DND-41 (cell line): ENCODE measurements around the gene CRHR2.

Experiments used
- ATAC-seq: fragments of 200-7000 bp; cut with Tn5 transposase; 3 replicates; pipeline ENCODE4 v1.9.1; 2021; ENCODE audit warnings: low read depth; ENCODE audit not compliant: insufficient read depth
- DNase-seq: peaks from one replicate; pipeline ENCODE4 v3.0.0-alpha.2; 2020
- H2AFZ ChIP-seq: 2 replicates; pipeline ENCODE4 v1.6.0; 2012; ENCODE audit warnings: low read depth, low read length
- H3K27ac ChIP-seq: 2 replicates; pipeline ENCODE4 v1.5.1; 2012; ENCODE audit warnings: low read length, inconsistent platforms
- H3K27me3 ChIP-seq: fragments of 200-600 bp; sonication (generic); 2 replicates; pipeline ENCODE4 v1.6.0; 2012; ENCODE audit warnings: low read length, mild to moderate bottlenecking, inconsistent platforms; ENCODE audit not compliant: insufficient read depth, poor library complexity
- H3K36me3 ChIP-seq: 2 replicates; pipeline ENCODE4 v1.5.1; 2012; ENCODE audit warnings: low read length, inconsistent platforms; ENCODE audit not compliant: insufficient read depth
- H3K4me1 ChIP-seq: 2 replicates; pipeline ENCODE4 v1.5.1; 2012; ENCODE audit warnings: mild to moderate bottlenecking, low read length; ENCODE audit not compliant: insufficient read depth
- H3K4me2 ChIP-seq: 2 replicates; pipeline ENCODE4 v1.6.0; 2012; ENCODE audit warnings: mild to moderate bottlenecking, moderate library complexity, low read length, inconsistent platforms; ENCODE audit not compliant: insufficient read depth
- H3K4me3 ChIP-seq, 2 experiments: fragments of 200-600 bp in 1 of 2; shearing (Covaris generic) in 1 of 2; 2 replicates each; pipeline ENCODE4 v1.5.1; 2012 to 2016; ENCODE audit warnings: inconsistent platforms in 2 of 2, low read length in 2 of 2, mild to moderate bottlenecking in 2 of 2, low read depth in 1 of 2, moderate library complexity in 1 of 2
- H3K79me2 ChIP-seq: 2 replicates; pipeline ENCODE4 v1.6.0; 2012; ENCODE audit warnings: low read length, inconsistent platforms; ENCODE audit not compliant: insufficient read depth
- H3K9ac ChIP-seq: 2 replicates; pipeline ENCODE4 v1.6.0; 2012; ENCODE audit warnings: low read depth, mild to moderate bottlenecking, inconsistent platforms, low read length, moderate library complexity
- H3K9me3 ChIP-seq: 2 replicates; pipeline ENCODE4 v1.5.1; 2012; ENCODE audit warnings: low read length, moderate library complexity, mild to moderate bottlenecking, inconsistent platforms; ENCODE audit not compliant: insufficient read depth, severe bottlenecking
- H4K20me1 ChIP-seq: 2 replicates; pipeline ENCODE4 v1.6.0; 2012; ENCODE audit warnings: low read length; ENCODE audit not compliant: insufficient read depth
- EZH2 ChIP-seq: IDR thresholded peaks from 3 replicates; pipeline ENCODE4 v1.6.1; 2012; ENCODE audit warnings: borderline replicate concordance, low read depth, mild to moderate bottlenecking, moderate library complexity, low read length, inconsistent platforms; ENCODE audit not compliant: severe bottlenecking
- TF ChIP-seq, protein P1 (sequence below): IDR thresholded peaks from 2 replicates; pipeline ENCODE4 v1.5.1; 2012; ENCODE audit warnings: borderline replicate concordance, low read length, moderate library complexity, mild to moderate bottlenecking; ENCODE audit not compliant: poor library complexity, severe bottlenecking; ENCODE audit errors: extremely low read depth

CRHR2 gene

GRCh38 chr7:30617359-30617758 lies 64.9 kb downstream of the CRHR2 start:
- H3K4me2 ChIP-seq = no peak overlapping the region
- peaks cover 40% of the 10 kb centered on the region for H4K20me1 ChIP-seq
- no peak overlapping the region for H3K4me3 ChIP-seq
- no peaks in the 10 kb centered on the region for H3K4me1 ChIP-seq
- peaks cover 98% of the 10 kb centered on the region for H3K36me3 ChIP-seq
- H3K27ac ChIP-seq = no peak overlapping the region
- DNase-seq = no peak
- TF ChIP-seq, protein P1, sequence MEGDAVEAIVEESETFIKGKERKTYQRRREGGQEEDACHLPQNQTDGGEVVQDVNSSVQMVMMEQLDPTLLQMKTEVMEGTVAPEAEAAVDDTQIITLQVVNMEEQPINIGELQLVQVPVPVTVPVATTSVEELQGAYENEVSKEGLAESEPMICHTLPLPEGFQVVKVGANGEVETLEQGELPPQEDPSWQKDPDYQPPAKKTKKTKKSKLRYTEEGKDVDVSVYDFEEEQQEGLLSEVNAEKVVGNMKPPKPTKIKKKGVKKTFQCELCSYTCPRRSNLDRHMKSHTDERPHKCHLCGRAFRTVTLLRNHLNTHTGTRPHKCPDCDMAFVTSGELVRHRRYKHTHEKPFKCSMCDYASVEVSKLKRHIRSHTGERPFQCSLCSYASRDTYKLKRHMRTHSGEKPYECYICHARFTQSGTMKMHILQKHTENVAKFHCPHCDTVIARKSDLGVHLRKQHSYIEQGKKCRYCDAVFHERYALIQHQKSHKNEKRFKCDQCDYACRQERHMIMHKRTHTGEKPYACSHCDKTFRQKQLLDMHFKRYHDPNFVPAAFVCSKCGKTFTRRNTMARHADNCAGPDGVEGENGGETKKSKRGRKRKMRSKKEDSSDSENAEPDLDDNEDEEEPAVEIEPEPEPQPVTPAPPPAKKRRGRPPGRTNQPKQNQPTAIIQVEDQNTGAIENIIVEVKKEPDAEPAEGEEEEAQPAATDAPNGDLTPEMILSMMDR = no peak
- no peak for TF ChIP-seq EZH2
- H3K27me3 ChIP-seq = no peaks in the 10 kb centered on the region
- no peak overlapping the region for H2AFZ ChIP-seq
- no peaks in the 10 kb centered on the region for H3K9me3 ChIP-seq
- no peak overlapping the region for H3K9ac ChIP-seq
- peaks cover 65% of the 10 kb centered on the region for H3K79me2 ChIP-seq
- no peak for ATAC-seq

- Histone ChIP-seq H4K20me1 (peaks cover 36% of the 10 kb centered on the region), H3K4me3 (no peak overlapping the region), H3K27ac (no peak overlapping the region), H3K9me3 (no peaks in the 10 kb centered on the region), H3K36me3 (peaks cover 98% of the 10 kb centered on the region), H2AFZ (no peak overlapping the region), H3K27me3 (no peaks in the 10 kb centered on the region), H3K4me1 (no peaks in the 10 kb centered on the region), H3K9ac (no peak overlapping the region), H3K4me2 (no peak overlapping the region), H3K79me2 (peaks cover 73% of the 10 kb centered on the region)
- DNase-seq (no peak), ATAC-seq (no peak)
- TF ChIP-seq, protein P1 = no peak
- TF ChIP-seq EZH2 = no peak
Observed at GRCh38 chr7:30616318-30616717, 65.9 kb downstream of the CRHR2 start.

DNA sequence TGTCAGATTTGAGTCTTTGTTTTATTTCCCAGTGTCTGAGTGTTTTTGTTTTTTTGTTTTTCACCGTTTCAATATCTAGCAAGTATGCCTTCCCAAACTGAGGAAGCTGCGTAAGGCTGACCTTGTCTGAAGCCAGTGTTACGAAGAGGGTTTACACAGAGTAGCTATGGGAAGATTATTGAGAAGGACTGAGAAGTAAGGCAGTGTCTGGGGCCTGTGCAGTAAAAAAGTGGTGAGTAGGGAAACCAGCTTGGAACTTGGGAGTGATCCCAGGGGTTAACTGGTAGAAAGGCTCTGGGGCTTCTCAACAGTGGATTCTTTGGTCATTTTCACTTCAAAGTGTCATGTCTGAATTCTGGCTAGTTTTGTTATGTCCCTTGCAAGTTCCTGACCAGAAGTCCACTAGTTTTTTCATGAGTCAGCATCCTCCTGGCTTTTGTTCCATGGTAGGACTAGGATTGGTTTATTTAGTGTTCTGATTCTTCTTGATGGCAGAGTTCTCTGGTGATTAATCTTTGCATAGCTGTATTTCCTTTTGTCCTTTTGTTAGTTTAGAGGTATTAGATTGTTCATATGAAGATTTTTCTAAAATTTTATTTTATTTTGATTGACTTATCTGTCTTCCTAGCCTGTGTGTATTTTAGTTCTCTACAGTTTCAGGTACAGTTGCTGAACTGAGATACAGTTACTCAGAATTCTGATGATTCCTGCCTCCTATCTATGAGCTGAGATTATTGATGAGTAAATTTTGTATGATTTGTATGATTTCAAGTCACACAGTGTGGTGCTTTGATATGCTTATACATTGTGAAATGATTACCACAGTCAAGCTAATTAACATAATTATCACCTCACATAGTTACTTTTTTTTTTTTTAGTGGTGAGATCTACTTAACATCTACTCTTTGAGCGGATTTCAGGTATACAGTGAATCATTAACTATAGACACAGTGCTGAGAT lies 68.6 kb downstream of the CRHR2 start:
- Histone ChIP-seq H3K79me2 (peaks cover 84% of the 10 kb centered on the region), H3K27ac (no peak overlapping the region), H3K4me2 (no peak overlapping the region), H3K27me3 (no peaks in the 10 kb centered on the region), H3K9ac (no peak overlapping the region), H3K4me1 (no peaks in the 10 kb centered on the region), H2AFZ (no peak overlapping the region), H4K20me1 (peaks cover 34% of the 10 kb centered on the region), H3K4me3 (no peak overlapping the region), H3K36me3 (peaks cover 98% of the 10 kb centered on the region), H3K9me3 (no peaks in the 10 kb centered on the region)
- TF ChIP-seq, protein P1 = no peak
- TF ChIP-seq EZH2 = no peak
- no peak for ATAC-seq
- DNase-seq = no peak
